ENCODE results near the gene INO80C. TPM values are rescaled to one million over a fixed set of nuclear protein-coding genes. Genes with fewer than 3 reads are reported as not detected.

Gene INO80C
- total RNA-seq = 10 to 100 TPM in 2 of 4 donors, 1 to 10 TPM in 2; 3.9 to 11.6 (median 8.8) TPM

- TF ChIP-seq POLR2A (IDR thresholded peaks at IDR 0.05) = peak; percentile 70 to 79
- peak in 2 of 5 experiments; percentile 49 to 61 for TF ChIP-seq CTCF (IDR thresholded peaks at IDR 0.05)
- TF ChIP-seq EP300 (IDR thresholded peaks at IDR 0.05) = peak; percentile 58 to 96
- no peaks in the 10 kb centered on the region for H3K27me3 ChIP-seq
- 1 to 2% methylated on average over 56 to 61 of the region's 61 CpGs for WGBS, 2 donors
- peaks cover 0 to 36% (median 12%) of the 10 kb centered on the region in 4 donors for H3K4me1 ChIP-seq
- H3K9me3 ChIP-seq = no peaks in the 10 kb centered on the region
- H3K4me3 ChIP-seq = peak within 1 kb of the TSS; percentile 32 to 85 (median 72)
- no peaks in the 10 kb centered on the region for H3K36me3 ChIP-seq
- peak; percentile 71 to 91 for DNase-seq (ENCODE audit: low spot score in 2 of 2)
- peak within 1 kb of the TSS; percentile 60 to 97 (median 94) for H3K27ac ChIP-seq
These were observed at the start of gene INO80C for GRCh38 chr18:35497370-35498197. Gene INO80C (minus strand): TSS chr18:35497960. CDS start chr18:35497874, 86 bp downstream.

- DNase-seq (ENCODE audit: low spot score in 2 of 2) = no peak
- Histone ChIP-seq H3K9me3 (no peaks in the 10 kb centered on the region), H3K27me3 (no peaks in the 10 kb centered on the region), H3K4me3 (no peak overlapping the region), H3K4me1 (no peaks in the 10 kb centered on the region), H3K36me3 (no peaks in the 10 kb centered on the region), H3K27ac (no peak overlapping the region)
- TF ChIP-seq POLR2A (IDR thresholded peaks at IDR 0.05) (no peak), CTCF (IDR thresholded peaks at IDR 0.05) (no peak), EP300 (IDR thresholded peaks at IDR 0.05) (no peak)
- 85% methylated on average over 2 of the region's 2 CpGs for WGBS, 2 donors
These were observed 49.3 kb upstream of the INO80C start for GRCh38 chr18:35547008-35547605.

- DNase-seq (ENCODE audit: low spot score in 2 of 2) = no peak
- H3K9me3 ChIP-seq = peaks cover 0 to 4% (median 0%) of the 10 kb centered on the region in 4 donors
- no peak overlapping the region for H3K27ac ChIP-seq
- H3K4me3 ChIP-seq = no peak overlapping the region
- no peaks in the 10 kb centered on the region for H3K36me3 ChIP-seq
- H3K27me3 ChIP-seq = no peaks in the 10 kb centered on the region
- TF ChIP-seq EP300 (IDR thresholded peaks at IDR 0.05) = no peak
- no peak for TF ChIP-seq CTCF (IDR thresholded peaks at IDR 0.05)
- TF ChIP-seq POLR2A (IDR thresholded peaks at IDR 0.05) = no peak
- H3K4me1 ChIP-seq = no peaks in the 10 kb centered on the region
These were observed 44.6 kb upstream of the INO80C start for GRCh38 chr18:35542356-35542755.

- H3K27me3 ChIP-seq = no peaks in the 10 kb centered on the region
- WGBS, 2 donors = 80 to 90% methylated on average over 1 of the region's 1 CpG
- TF ChIP-seq CTCF (IDR thresholded peaks at IDR 0.05) (no peak), POLR2A (IDR thresholded peaks at IDR 0.05) (no peak), EP300 (IDR thresholded peaks at IDR 0.05) (no peak)
- peaks cover 0 to 16% (median 0%) of the 10 kb centered on the region in 4 donors for H3K9me3 ChIP-seq
- H3K27ac ChIP-seq = no peak overlapping the region
- no peak for DNase-seq (ENCODE audit: low spot score in 2 of 2)
- H3K36me3 ChIP-seq = no peaks in the 10 kb centered on the region
- no peak overlapping the region for H3K4me3 ChIP-seq
- no peaks in the 10 kb centered on the region for H3K4me1 ChIP-seq
These were observed 37.5 kb upstream of the INO80C start for GRCh38 chr18:35535297-35535696.

GRCh38 chr18:35533916-35534405, 36.2 kb upstream of the INO80C start:
- no peaks in the 10 kb centered on the region for H3K36me3 ChIP-seq
- no peak overlapping the region for H3K27ac ChIP-seq
- TF ChIP-seq CTCF (IDR thresholded peaks at IDR 0.05) = no peak
- no peak for TF ChIP-seq POLR2A (IDR thresholded peaks at IDR 0.05)
- no peak for TF ChIP-seq EP300 (IDR thresholded peaks at IDR 0.05)
- no peaks in the 10 kb centered on the region for H3K4me1 ChIP-seq
- H3K9me3 ChIP-seq = peaks cover 0 to 13% (median 0%) of the 10 kb centered on the region in 4 donors
- WGBS, 2 donors = 36 to 58% methylated on average over 2 of the region's 2 CpGs
- H3K4me3 ChIP-seq = no peak overlapping the region
- no peaks in the 10 kb centered on the region for H3K27me3 ChIP-seq
- no peak for DNase-seq (ENCODE audit: low spot score in 2 of 2)

Data from tibial nerve (tissue), 4 donors.